Measurements from ENCODE around the gene CYP1A2.

The CYP1A2 gene

DNA sequence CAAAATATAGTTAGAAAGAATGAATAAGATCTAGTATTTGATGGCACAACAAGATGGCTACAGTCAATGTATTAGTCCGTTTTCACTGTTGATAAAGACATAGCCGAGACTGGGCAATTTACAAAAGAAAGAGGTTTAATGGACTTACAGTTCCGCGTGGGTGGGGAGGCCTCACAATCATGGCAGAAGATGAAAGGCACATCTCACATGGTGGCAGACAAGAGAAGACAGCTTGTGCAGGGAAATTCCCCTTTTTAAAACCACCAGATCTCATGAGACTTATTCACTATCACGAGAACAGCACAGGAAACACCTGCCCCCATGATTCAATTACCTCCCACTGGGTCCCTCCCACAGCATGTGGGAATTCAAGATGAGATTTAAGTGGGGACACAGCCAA is 10.4 kb upstream of the CYP1A2 start:
- DNase-seq, result peak; percentile 11

DNA sequence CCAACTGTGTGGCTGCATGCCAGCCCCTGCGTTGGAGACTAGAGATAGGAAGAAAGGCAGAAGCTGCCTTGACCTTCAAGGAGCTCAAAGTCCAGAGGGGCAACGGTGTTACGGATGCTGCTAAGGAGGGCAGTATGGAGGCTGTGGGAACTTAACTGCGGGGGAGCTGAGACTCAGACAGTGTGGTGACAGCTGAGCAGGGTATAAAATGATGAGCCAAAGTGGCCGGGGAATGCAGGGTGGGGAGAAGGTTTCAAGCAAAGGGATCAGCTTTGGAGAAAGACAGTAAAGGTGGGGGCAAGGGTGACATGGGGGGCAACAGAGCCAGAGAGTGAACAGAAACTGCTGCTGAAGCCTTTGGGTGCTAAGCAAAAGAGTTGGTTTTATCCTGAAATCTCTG is 6.2 kb upstream of the CYP1A2 start:
- DNase-seq, result no peak

DNA sequence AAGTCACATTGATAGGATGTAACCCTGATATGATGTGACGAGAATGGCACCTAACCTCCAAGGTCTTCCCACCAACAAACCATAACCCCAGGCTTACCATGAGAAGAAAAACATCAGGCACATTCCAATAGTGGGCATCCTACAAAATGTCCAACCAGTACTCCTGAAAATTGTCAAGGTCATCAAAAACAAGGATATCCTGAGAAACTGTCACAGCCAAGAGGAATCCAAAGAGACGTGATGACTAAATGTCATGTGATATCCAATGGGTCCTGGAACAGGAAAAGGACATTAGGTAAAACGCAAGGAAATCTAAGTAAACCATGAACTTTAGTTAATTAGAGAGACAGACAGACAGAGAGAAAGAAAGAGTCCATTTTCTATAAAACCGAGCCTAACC is 2.3 kb upstream of the CYP1A2 start:
- DNase-seq, result no peak

DNA sequence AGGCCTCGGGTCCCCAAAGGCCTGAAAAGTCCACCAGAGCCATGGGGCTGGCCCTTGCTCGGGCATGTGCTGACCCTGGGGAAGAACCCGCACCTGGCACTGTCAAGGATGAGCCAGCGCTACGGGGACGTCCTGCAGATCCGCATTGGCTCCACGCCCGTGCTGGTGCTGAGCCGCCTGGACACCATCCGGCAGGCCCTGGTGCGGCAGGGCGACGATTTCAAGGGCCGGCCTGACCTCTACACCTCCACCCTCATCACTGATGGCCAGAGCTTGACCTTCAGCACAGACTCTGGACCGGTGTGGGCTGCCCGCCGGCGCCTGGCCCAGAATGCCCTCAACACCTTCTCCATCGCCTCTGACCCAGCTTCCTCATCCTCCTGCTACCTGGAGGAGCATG is 1.2 kb downstream of the CYP1A2 start:
- no peak for DNase-seq

DNA sequence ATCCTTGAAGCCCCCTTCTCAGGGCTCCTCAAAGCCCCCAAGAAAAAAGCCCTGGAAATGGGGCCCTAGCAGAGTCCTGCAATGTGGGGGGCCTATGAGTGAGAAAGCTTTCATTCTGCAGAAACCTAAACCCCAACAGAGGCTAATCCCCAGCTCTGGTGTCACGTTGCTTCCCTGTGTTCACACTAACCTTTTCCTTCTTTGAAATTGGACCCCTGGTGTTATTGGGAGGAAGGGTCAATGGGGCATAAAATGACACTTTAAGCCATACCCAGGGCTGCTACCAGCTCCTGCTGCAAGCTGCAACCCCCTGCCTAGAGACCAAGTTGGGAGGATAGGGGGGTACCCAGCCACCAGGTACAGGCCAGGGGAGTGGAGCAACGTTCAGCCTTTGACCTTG is 2.1 kb downstream of the CYP1A2 start:
- no peak for DNase-seq

DNA sequence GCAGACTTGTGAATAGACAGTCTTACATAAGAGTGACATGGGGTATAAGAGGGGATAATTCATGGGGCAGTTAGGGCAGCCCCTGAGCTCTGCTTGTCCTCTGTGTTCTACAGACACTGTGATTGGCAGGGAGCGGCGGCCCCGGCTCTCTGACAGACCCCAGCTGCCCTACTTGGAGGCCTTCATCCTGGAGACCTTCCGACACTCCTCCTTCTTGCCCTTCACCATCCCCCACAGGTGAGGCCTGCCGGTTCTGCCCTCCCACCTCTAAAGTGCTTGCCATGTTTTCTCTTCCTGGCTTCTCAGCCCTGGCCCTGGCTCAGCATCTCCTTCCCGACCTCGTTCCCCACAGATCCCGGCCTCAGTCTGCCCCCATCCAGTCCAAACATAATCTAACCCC is 3.4 kb downstream of the CYP1A2 start:
- DNase-seq, result no peak

DNA sequence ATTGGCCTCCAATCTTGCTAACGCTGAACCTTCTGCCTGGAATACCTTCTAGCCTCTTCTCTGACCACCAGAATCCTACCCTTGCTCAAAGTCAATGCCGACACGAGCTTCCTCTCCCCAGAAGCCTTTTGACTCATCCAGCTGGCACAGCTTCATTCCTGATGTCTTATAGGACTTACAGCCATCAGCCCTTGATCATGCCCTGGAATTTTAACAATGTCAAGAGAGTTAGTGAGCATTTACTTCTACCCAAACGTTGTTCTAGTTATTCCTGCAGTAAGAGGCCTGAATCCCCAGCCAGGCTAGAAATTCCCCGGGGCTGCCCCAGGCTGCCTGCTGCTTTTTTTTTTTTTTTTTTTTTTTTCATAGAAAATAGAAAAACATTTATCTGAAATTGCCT is 3.9 kb downstream of the CYP1A2 start:
- no peak for DNase-seq

DNA sequence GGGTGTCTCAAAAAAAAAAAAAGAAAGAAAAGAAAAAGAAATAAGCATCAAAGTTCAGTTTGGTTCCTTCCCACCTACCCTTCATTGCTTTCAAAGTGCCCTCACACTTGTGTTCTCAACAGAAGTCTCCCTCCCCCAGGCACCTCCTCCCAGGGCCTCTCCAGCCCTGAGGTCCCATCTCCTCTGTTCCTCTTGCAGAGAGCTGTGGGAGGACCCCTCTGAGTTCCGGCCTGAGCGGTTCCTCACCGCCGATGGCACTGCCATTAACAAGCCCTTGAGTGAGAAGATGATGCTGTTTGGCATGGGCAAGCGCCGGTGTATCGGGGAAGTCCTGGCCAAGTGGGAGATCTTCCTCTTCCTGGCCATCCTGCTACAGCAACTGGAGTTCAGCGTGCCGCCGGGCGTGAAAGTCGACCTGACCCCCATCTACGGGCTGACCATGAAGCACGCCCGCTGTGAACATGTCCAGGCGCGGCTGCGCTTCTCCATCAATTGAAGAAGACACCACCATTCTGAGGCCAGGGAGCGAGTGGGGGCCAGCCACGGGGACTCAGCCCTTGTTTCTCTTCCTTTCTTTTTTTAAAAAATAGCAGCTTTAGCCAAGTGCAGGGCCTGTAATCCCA is 6.1 kb downstream of the CYP1A2 start:
- DNase-seq, result no peak

DNA sequence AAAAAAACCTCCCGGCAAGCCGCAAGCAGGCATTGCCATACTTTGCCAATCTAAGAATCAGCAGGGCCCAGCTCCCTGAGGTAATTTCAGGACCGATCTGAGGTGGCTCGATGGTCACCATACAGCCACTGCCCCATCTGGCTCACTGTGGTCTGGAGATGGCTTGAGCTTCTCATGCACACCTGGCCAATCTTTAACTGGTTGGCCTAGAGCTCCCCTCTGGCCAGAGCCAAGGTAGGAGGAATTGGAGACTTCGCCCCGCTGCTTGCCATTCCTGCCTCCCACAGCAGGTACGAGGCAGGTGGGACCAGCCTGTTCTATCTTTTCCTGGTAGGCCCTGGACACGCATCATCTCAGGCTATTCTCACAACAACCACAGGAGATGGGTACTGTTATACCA is 10.1 kb downstream of the CYP1A2 start:
- no peak for DNase-seq

DNA sequence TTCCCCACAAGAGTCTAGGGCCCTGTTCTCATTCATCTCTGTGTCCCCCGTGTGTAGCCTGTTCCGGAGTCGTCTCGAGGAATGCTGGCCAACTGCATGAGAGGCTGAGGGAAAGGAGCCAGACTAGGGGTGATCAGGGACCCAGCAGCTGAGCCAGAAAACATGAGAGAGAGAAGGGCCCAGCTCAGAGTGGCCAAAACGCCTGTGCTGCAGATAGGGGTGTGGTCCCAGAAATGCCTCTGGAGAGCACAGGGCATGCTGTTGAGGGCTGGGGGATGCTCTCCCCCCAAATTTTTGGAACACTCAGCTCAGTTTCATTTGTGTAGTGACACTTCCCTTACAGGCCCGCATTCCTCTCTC is 14.1 kb downstream of the CYP1A2 start:
- no peak for DNase-seq

DNA sequence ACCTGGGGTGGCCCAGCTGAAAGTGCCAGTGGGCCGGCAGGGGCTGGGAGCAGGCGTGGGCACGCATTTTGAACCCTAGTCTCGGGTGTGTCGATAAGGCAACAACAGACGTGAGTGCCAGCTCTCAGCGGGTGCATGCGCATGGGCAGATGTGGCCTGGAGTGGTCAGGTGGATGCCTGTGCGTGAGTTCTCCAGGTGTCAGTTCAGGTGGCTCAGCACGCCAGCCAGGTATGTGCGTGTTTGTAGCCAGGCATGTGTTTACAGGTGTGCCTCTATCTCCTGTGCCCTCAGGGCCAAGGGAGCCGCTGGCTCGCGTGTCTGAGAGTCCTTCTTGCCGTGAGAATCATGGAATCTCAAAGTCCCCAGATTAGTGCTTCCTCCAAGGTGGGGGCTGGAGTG is 14.8 kb downstream of the CYP1A2 start:
- no peak for DNase-seq

DNA sequence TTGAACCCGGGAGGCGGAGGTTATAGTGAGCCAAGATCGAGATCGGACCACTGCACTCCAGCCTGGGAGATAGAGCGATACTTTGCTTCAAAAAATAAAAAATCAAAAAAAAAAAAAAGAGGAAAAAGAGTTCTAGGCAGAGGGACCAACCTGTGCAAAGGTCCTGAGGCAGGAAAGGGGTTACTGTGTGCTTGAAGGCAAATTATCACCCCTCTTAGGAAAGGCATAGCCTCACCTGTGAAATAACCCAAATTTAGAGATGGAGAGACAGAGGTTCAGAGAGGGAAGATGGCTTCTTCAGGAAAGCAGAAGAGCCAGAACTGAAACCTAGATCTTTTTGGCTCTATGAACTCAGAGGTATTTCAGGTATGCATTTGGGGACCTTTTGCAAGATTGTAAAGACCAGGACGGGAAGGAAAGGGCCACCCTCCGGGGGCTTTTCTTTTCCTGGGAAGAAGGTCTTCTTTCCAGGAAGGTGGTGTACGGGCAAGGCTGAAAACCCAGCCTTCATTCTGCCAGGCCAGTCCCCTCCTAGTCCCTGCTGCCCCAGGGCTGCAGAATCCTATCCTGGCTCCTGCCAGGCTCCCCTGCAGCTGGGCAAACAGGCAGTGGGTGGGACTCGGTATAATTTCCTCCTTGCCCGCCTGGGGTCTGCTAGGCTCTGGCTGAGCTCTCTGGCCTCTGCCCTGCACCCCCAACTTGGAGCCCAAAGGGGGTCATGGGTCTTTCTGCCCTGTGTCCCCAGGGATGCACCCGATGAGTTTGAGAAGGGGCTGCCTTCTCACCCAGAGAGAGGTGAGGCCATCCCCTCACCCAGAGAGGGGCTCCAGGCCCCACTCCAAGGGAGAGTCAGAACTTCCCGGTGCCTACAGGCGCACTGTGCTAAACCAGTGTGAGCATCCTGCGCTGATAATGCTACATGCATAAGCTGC is 18.8 kb downstream of the CYP1A2 start:
- no peak for DNase-seq

DNA sequence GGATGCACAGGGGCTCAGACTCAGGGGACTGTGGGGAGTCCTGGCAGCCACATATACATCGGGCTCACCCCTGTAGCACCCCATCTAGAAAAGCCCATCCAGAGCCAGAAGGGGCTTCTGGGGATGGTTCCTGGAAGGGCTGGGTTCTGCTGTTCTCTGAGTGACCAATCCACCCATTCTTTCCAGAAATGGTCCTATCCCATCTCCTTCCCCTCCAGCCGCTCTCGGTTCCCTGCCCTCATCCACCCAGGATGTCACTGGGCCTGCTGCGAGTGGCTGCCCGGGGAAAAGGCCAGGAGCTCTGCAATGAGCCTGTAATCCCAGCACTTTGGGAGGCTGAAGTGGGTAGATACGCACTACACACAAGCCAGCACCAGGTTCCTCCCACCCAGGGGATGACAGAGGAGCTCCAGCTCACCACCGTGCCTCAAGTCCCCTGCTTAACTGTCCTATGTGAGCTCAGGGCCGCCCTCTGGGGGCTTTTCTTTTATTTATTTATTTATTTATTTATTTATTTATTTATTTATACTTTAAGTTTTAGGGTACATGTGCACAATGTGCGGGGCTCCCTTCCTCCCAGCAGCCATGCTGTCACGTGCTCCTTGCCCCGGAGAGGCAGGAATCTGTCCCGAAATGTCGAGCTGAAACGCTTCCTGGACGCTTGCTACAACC is 19.6 kb downstream of the CYP1A2 start:
- no peak for DNase-seq

DNA sequence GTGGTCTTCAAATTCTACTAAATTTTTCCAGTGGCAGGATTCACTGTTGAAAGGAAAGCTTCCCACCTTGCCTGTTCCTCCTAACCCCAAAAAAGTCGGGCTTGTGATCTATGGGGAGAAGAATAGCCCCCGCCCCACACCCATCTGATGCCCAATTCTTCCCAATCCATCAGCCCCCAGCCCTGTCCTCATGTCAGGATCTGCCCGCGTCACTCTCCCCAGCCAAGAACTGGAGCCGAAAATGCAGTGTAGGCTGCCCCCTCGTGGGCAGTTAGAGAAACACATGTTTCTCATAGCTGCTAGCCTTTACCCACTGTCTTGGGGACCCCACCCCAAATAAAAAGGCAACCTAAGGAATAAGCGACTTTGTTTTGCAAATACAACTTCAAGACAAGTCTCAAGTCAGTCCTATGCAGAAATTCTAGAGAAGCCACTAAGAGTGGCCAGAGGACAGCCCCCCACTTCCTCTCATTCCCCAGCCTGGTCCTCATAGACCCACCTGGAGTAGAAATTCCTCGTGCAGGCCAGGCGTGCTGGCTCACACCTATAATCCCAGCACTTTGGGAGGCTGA is 20.2 kb downstream of the CYP1A2 start:
- DNase-seq, result peak; percentile 77

DNA sequence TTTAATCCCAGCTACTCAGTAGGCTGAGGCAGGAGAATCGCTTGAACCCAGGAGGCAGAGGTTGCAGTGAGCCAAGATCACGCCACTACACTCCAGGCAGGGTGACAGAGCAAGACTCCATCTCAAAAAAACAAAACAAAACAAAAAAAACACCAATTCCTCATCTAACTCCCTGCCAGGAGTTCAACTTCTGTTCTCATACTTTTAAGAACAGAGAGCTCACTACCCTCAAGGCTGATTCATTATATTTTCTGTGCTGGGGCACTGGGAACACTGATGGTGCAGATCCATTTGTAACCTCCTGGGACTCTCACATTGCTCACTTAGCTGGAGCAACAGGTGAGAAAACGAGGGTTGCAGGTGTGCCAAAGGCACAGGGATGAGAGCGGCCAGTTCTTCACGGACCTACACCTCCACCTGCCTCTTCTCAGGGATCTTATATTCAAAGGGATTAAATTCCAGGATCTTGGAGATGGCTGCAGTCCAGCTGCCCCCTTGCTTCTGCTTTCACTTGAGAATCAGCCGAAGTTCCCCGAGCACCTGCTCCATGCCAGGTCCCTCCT is 20.9 kb downstream of the CYP1A2 start:
- DNase-seq, result no peak

DNA sequence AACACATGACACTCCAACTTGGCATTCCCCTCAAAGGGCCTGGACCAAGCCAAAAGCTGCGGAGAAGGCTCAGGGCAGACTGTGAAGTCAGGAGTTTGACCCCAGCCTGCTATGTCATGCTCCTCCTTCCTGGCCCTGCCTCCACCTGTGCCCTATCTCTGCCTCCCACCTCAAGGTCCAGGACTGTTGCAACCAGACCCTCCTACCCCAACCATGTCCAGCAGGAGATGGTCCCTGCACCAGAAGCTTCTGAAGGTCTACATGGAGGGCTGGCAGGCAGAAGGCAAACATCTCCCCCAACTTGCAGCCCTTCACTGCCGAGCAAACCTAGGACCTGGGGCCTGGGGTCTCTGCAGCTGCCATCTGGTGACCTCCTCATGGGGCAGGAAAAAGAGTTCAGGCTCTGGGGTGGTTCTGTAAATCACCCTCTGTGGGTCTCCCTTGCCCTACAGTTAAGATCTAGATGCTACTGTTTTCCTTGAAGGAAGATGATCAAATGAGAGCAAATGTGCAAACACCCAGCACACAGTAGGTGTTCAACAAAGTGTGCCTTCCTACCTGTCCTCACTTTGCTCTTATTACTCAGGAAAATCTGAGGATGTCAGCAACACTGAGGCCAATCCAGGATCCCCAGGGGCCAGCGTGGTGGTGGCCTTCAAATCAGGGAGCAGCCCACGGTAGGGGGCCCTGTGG is 21.7 kb downstream of the CYP1A2 start:
- no peak for DNase-seq

DNA sequence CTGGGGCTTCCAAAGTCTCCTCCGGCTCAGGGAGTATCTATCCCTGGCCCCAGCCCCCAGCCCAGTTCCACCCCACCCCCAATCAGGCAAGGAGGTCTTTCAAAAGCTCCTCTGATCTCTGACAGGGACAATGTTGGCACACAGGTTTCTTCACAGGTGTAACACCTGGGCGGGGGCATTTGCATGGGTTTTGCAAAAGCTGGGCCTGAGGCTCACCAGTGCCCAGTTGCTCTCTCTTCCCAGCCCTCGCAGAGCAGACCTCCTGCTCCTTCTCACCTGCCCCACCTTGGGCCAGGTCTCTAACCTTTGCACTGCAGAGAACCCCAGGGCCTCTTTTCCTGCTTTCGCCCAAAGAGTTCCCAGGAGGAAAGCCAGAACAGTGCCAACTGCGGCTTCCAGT is 24.7 kb downstream of the CYP1A2 start:
- DNase-seq, result no peak

DNA sequence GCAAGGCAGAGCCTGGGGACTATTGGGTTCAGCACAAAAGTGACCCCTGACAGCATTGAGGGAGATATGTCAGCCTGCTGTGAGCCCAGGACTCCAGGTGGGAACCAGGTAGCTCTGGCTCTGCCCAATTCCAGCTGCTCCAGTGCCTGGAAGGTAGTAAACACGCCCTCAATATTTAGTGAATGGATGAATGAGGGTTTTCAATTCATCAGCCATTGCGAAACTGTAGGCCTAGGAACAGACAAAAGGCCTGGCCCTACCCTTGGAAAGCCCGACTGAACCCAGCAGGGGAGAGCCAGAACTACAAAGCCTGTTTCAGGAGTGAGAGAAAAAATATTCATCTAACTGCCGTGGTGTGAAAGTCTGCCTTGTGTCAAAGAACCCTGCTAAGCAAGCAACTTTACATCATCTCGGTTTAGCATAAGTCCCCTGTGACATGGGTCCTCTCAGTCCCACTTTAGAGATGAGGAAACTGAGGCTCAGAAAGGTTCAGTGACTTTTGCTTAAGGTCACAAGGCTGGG is 25.1 kb downstream of the CYP1A2 start:
- no peak for DNase-seq

DNA sequence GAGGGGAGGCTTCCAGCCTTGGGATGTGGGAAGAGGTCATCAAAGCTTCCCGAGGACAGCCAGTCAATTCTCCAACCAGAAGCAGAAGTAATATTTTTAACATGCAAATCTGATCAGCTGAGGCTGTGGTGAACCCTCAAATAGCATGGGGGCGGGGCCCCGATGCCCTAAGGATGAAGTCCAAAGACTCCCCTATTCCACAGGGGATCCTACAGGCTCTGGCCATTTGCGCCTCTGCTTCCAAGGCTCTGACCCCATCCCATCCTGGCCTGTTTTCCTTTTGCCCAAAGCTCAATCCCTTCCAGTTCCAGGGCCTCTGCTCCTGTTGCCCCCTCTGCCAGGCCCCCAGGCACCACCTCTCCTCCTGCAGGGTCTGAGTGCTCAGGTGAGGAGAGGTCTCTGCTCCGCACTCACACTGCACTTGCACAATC is 26.5 kb downstream of the CYP1A2 start:
- DNase-seq, result no peak

DNA sequence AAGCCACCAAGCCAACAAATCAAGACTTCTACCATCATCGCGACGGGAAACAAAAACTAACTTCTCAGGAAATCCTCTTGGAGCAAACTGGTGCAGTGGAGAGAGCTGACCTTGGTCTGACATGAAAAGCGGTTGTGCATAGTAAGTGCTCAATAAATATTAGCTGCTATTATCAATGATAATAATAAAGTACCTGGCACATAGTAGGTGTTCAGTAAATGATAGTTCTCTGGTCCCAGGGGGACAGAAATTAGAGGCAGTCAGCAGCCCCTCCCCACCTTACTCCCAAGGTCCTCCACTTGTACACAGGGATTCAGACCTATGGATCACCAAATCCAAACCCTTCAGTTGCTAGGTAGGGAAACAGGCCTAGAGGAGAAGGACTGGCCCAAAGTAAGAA is 27.2 kb downstream of the CYP1A2 start:
- DNase-seq, result no peak

DNA sequence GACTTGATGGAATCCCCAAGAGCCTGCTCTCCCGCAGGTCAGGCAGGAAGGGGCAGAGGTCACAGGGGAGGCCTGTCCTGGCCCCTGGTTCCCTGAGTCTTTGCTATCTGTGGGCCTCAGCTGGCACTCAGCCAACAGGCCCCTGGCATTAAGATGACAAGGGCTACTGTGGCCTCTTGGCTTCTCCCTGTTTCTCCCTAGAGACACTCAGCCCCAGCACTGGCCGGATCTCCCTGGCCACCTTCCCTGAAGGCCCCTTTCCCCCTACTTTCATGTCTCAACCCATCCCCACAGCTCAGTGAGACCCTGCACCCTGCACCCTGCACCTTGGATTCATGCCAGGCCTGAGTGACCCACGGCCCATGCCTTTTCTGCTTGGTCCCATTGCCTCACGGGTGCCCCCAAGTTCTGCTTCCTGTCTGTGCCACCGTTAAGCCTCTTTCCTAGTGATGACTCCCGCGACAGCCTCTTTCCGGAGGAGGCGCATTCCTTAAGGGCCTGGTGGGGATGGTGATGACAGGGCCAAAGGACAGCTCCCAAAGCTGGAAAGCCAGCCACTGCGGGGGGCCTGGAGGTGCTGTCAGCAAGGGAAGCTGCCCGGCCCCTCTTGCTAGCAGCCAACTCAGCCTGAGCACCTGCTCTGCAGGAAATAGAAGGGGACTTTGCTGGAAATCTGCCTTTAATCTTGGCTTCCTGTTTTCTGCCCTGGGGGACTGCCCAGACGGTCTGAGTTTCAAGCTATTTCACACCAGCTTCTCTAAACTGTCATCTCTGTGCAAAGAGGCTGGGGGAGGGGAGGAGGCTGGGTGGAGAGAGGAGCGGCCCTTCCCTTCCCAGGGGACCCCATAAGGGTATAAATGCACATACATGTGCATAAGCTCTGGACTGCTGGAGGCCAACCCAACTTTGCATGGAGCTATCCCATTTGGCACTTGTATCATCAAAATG is 28.4 kb downstream of the CYP1A2 start:
- DNase-seq, result peak; percentile 62

Measured in stimulated activated CD4-positive, alpha-beta T cell treated with anti-CD3 and anti-CD28 coated beads, Interleukin-15, amount 100 ng/mL, for 24 hours (primary cell).